Measurements from ENCODE around the gene SHC1.

Gene SHC1

DNA sequence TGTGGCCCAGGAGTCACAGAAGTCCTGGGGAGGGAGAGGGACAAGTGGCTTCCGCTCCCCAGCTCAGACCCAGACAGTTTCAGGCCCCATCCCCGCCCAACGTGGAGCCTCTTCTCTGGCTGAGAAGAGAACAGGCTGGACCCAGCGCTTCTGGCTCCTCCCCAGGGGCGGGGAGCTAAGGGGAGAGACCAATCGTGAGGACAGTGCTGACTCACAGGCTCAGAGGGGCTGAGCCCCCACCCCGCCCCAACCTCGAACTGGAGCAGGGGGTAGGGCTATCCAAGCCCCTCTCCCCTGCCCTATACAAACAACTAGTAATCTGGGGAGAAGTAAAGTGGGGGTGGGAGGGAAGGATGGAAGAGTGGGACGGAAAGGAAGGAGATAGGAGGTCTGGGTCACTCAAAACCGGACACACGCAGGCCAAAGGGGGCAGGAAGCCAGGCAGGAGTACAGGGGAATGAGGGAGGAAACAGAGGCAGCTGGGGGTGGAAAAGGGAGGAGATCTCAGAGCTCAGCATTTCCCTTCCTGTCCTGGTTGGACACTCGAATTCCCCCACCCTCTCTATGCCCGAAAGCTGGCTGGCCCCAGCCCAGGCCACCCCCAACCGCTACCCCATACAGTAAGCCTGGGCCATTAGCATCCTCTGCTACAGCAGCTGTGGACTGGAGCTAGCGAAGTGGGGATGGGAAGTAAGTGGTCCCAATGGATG lies at the start of gene SHC1:
Gene SHC1 (minus strand): TSS at position 117 of the 710 bp plus-strand sequence. CDS start 221 bp downstream, outside the sequence.
- no peaks in the 10 kb centered on the region for H3K9me3 Mint-ChIP-seq
- H3K36me3 Mint-ChIP-seq (ENCODE audit: low read depth), result peaks cover 1% of the 10 kb centered on the region
- H3K4me1 Mint-ChIP-seq, result peaks cover 29% of the 10 kb centered on the region
- peak; percentile 59 for DNase-seq
- H3K4me3 Mint-ChIP-seq, result no peak within 1 kb of the TSS
- ATAC-seq, result no peak
- peak within 1 kb of the TSS; percentile 76 for H3K27ac Mint-ChIP-seq
- H3K27me3 Mint-ChIP-seq, result no peaks in the 10 kb centered on the region

GRCh38 chr1:155019377-155020245 lies 49.1 kb upstream of the SHC1 start:
- Mint-ChIP-seq H3K4me1 (peaks cover 37% of the 10 kb centered on the region), H3K27ac (peak overlapping the region; percentile 9), H3K4me3 (no peak overlapping the region), H3K9me3 (no peaks in the 10 kb centered on the region), H3K27me3 (no peaks in the 10 kb centered on the region), H3K36me3 (ENCODE audit: low read depth) (no peaks in the 10 kb centered on the region)
- ATAC-seq (no peak), DNase-seq (no peak)

- H3K36me3 Mint-ChIP-seq (ENCODE audit: low read depth), result no peaks in the 10 kb centered on the region
- no peaks in the 10 kb centered on the region for H3K27me3 Mint-ChIP-seq
- DNase-seq (no peak), ATAC-seq (no peak)
- H3K4me1 Mint-ChIP-seq, result peaks cover 43% of the 10 kb centered on the region
- no peaks in the 10 kb centered on the region for H3K9me3 Mint-ChIP-seq
- H3K4me3 Mint-ChIP-seq, result no peak overlapping the region
- H3K27ac Mint-ChIP-seq, result no peak overlapping the region
Measured at GRCh38 chr1:155018617-155019348, 48.2 kb upstream of the SHC1 start.

GRCh38 chr1:155017946-155018316 lies 47.4 kb upstream of the SHC1 start:
- H3K27ac Mint-ChIP-seq, result peak overlapping the region; percentile 54
- ATAC-seq, result no peak
- H3K4me3 Mint-ChIP-seq, result peak overlapping the region; percentile 59
- H3K4me1 Mint-ChIP-seq, result peaks cover 50% of the 10 kb centered on the region
- no peaks in the 10 kb centered on the region for H3K9me3 Mint-ChIP-seq
- DNase-seq, result no peak
- no peaks in the 10 kb centered on the region for H3K27me3 Mint-ChIP-seq
- H3K36me3 Mint-ChIP-seq (ENCODE audit: low read depth), result no peaks in the 10 kb centered on the region

- peak overlapping the region; percentile 59 for H3K4me3 Mint-ChIP-seq
- H3K4me1 Mint-ChIP-seq, result peaks cover 56% of the 10 kb centered on the region
- ATAC-seq, result peak; percentile 95
- peak; percentile 92 for DNase-seq
- H3K9me3 Mint-ChIP-seq, result no peaks in the 10 kb centered on the region
- H3K36me3 Mint-ChIP-seq (ENCODE audit: low read depth), result no peaks in the 10 kb centered on the region
- H3K27me3 Mint-ChIP-seq, result no peaks in the 10 kb centered on the region
- H3K27ac Mint-ChIP-seq, result peak overlapping the region; percentile 54
Measured at GRCh38 chr1:155017041-155017945, 46.7 kb upstream of the SHC1 start.

GRCh38 chr1:155016231-155016831 lies 45.8 kb upstream of the SHC1 start:
- Mint-ChIP-seq H3K27ac (no peak overlapping the region), H3K36me3 (ENCODE audit: low read depth) (no peaks in the 10 kb centered on the region), H3K9me3 (no peaks in the 10 kb centered on the region), H3K4me3 (no peak overlapping the region), H3K4me1 (peaks cover 60% of the 10 kb centered on the region), H3K27me3 (no peaks in the 10 kb centered on the region)
- ATAC-seq (no peak), DNase-seq (no peak)

GRCh38 chr1:155015527-155016230 lies 45.1 kb upstream of the SHC1 start:
- Mint-ChIP-seq H3K36me3 (ENCODE audit: low read depth) (no peaks in the 10 kb centered on the region), H3K27me3 (no peaks in the 10 kb centered on the region), H3K27ac (no peak overlapping the region), H3K4me3 (no peak overlapping the region), H3K4me1 (peaks cover 66% of the 10 kb centered on the region), H3K9me3 (no peaks in the 10 kb centered on the region)
- DNase-seq (no peak), ATAC-seq (no peak)

- H3K36me3 Mint-ChIP-seq (ENCODE audit: low read depth), result no peaks in the 10 kb centered on the region
- no peak overlapping the region for H3K27ac Mint-ChIP-seq
- DNase-seq (no peak), ATAC-seq (no peak)
- no peaks in the 10 kb centered on the region for H3K9me3 Mint-ChIP-seq
- H3K27me3 Mint-ChIP-seq, result no peaks in the 10 kb centered on the region
- H3K4me3 Mint-ChIP-seq, result no peak overlapping the region
- H3K4me1 Mint-ChIP-seq, result peaks cover 71% of the 10 kb centered on the region
Measured at GRCh38 chr1:155014709-155015508, 44.4 kb upstream of the SHC1 start.

GRCh38 chr1:155013632-155014031 lies 43.1 kb upstream of the SHC1 start:
- DNase-seq (no peak), ATAC-seq (no peak)
- no peaks in the 10 kb centered on the region for H3K9me3 Mint-ChIP-seq
- H3K27me3 Mint-ChIP-seq, result no peaks in the 10 kb centered on the region
- H3K36me3 Mint-ChIP-seq (ENCODE audit: low read depth), result no peaks in the 10 kb centered on the region
- H3K27ac Mint-ChIP-seq, result no peak overlapping the region
- H3K4me1 Mint-ChIP-seq, result peaks cover 70% of the 10 kb centered on the region
- H3K4me3 Mint-ChIP-seq, result no peak overlapping the region

- Mint-ChIP-seq H3K27ac (no peak overlapping the region), H3K36me3 (ENCODE audit: low read depth) (no peaks in the 10 kb centered on the region), H3K27me3 (no peaks in the 10 kb centered on the region), H3K9me3 (no peaks in the 10 kb centered on the region), H3K4me1 (peaks cover 71% of the 10 kb centered on the region), H3K4me3 (no peak overlapping the region)
- DNase-seq (no peak), ATAC-seq (no peak)
Measured at GRCh38 chr1:155012776-155013602, 42.4 kb upstream of the SHC1 start.

DNA sequence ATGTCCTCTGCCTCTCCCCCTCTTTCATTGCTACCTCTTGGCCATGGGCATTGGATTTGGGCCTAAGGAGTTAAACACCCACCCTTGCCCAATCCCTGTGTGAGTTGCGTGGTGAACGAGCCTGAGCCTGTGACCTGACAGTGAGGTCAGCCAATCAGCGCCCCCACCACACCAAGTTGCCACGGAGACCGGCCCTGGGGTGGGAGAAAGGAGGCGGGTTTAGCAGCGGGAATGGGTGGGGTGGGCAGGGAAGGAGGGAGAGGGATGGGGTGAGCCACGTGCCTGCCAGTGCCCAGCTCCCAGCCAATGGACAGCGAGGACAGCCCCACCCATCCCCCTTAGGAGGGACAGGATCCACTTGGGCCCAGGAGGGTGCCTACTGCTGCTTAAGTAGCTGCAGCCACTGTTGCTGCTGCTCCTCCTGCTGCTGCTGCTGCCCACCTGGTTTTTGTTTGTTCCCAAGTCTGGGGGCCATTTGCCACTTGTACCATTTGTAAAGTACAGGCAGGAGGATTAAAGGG lies 41.5 kb upstream of the SHC1 start:
- Mint-ChIP-seq H3K9me3 (no peaks in the 10 kb centered on the region), H3K4me3 (no peak overlapping the region), H3K27me3 (no peaks in the 10 kb centered on the region), H3K27ac (no peak overlapping the region), H3K36me3 (ENCODE audit: low read depth) (no peaks in the 10 kb centered on the region), H3K4me1 (peaks cover 68% of the 10 kb centered on the region)
- ATAC-seq (no peak), DNase-seq (no peak)
